Measurements from ENCODE around the gene GALNT10. TPM values are rescaled to one million over a fixed set of nuclear protein-coding genes. Genes with fewer than 3 reads are reported as not detected.

The GALNT10 gene
- polyA plus RNA-seq, 1 of the 3 experiments (the other 2 are of a cell fraction), result 56.3 TPM

GRCh38 chr5:154333016-154333415, 142.5 kb downstream of the GALNT10 start:
- Histone ChIP-seq H3K36me3 (replicated peaks in 1 of 2; ENCODE audit: control insufficient read depth in 1 of 2, insufficient read depth in 2 of 2, low read length in 1 of 2) (peaks cover 44 to 45% of the 10 kb centered on the region in 2 experiments), H3K4me2 (no peak overlapping the region), H3K4me3 (ENCODE audit: low read depth in 2 of 2, low read length in 1 of 2) (no peak overlapping the region), H4K20me1 (ENCODE audit: insufficient read depth) (no peaks in the 10 kb centered on the region), H3K4me1 (ENCODE audit: control insufficient read depth in 1 of 2, insufficient read depth in 2 of 2, low read depth in 1 of 2, low read length in 1 of 2) (no peaks in the 10 kb centered on the region), H3K9me3 (no peaks in the 10 kb centered on the region), H3K27ac (ENCODE audit: low read depth in 2 of 2, low read length in 1 of 2) (no peak overlapping the region), H3K9me2 (no peaks in the 10 kb centered on the region), H3K27me3 (ENCODE audit: insufficient read depth) (no peaks in the 10 kb centered on the region), H3K9ac (no peak overlapping the region), H2AFZ (ENCODE audit: low read depth) (no peak overlapping the region), H3F3A (replicated peaks; ENCODE audit: insufficient read depth) (no peaks in the 10 kb centered on the region), H3K79me2 (ENCODE audit: insufficient read depth) (peaks cover 39% of the 10 kb centered on the region; the same call in 1 of the 2 replicates)
- DNase-seq, result no peak
- WGBS (ENCODE audit: low lambda C conversion rate), result 94% methylated on average over 4 of the region's 4 CpGs
- POLR2A ChIA-PET, result no interaction called here
- no peak for TF ChIP-seq TAF1 (IDR thresholded peaks at IDR 0.05; ENCODE audit: borderline replicate concordance, low read depth, low read length)
- TF ChIP-seq SMC3 (IDR thresholded peaks at IDR 0.05; ENCODE audit: low read depth, low read length), result 0 out of 2 replicates have a peak, but pooled peaks have one; percentile 3
- CTCF ChIA-PET, result no interaction called here

GRCh38 chr5:154334406-154335064, 144.0 kb downstream of the GALNT10 start:
- Histone ChIP-seq H3K79me2 (ENCODE audit: insufficient read depth) (peaks cover 29% of the 10 kb centered on the region; the same call in 1 of the 2 replicates), H3K27ac (ENCODE audit: low read depth in 2 of 2, low read length in 1 of 2) (no peak overlapping the region), H3K9me2 (no peaks in the 10 kb centered on the region), H3K9me3 (no peaks in the 10 kb centered on the region), H3K4me2 (no peak overlapping the region), H3K9ac (no peak overlapping the region), H3F3A (replicated peaks; ENCODE audit: insufficient read depth) (no peaks in the 10 kb centered on the region), H3K27me3 (ENCODE audit: insufficient read depth) (no peaks in the 10 kb centered on the region), H3K4me1 (ENCODE audit: control insufficient read depth in 1 of 2, insufficient read depth in 2 of 2, low read depth in 1 of 2, low read length in 1 of 2) (no peaks in the 10 kb centered on the region), H4K20me1 (ENCODE audit: insufficient read depth) (no peaks in the 10 kb centered on the region), H2AFZ (ENCODE audit: low read depth) (no peak overlapping the region), H3K4me3 (ENCODE audit: low read depth in 2 of 2, low read length in 1 of 2) (no peak overlapping the region), H3K36me3 (replicated peaks in 1 of 2; ENCODE audit: control insufficient read depth in 1 of 2, insufficient read depth in 2 of 2, low read length in 1 of 2) (peaks cover 45 to 55% of the 10 kb centered on the region in 2 experiments)
- DNase-seq, result no peak
- ChIA-PET CTCF (interaction anchor here (0.8 to 1.2 kb wide), 4 partner anchors 14 to 36 kb away, joined by 3 to 4 read pairs (median 3); no protein-coding TSS in a partner anchor), POLR2A (no interaction called here)
- TF ChIP-seq RFX5 (IDR thresholded peaks at IDR 0.05; ENCODE audit: low read length), result no peak
- no peak for TF ChIP-seq SMC3 (IDR thresholded peaks at IDR 0.05; ENCODE audit: low read depth, low read length)
- TF ChIP-seq TAF1 (IDR thresholded peaks at IDR 0.05; ENCODE audit: borderline replicate concordance, low read depth, low read length), result no peak
- TF ChIP-seq GATA2 (CRISPR knock-in tag; IDR thresholded peaks at IDR 0.05), result no peak
- TF ChIP-seq TCF12 (IDR thresholded peaks at IDR 0.05), result no peak
- TF ChIP-seq FOXJ3 (CRISPR knock-in tag; IDR thresholded peaks at IDR 0.05), result no peak
- TF ChIP-seq YY1 (IDR thresholded peaks at IDR 0.05; ENCODE audit: low read depth), result no peak
- no peak for TF ChIP-seq JUND (IDR thresholded peaks at IDR 0.05)
- TF ChIP-seq RAD21 (IDR thresholded peaks at IDR 0.05; ENCODE audit: low read length), result no peak
- no peak for TF ChIP-seq FOSL2 (IDR thresholded peaks at IDR 0.05; ENCODE audit: borderline replicate concordance, low read depth)
- TF ChIP-seq TEAD4 (IDR thresholded peaks at IDR 0.05; ENCODE audit: borderline replicate concordance, insufficient read depth), result no peak
- TF ChIP-seq EP300 (IDR thresholded peaks at IDR 0.05; ENCODE audit: borderline replicate concordance in 1 of 2, low read depth in 1 of 2, low read length in 1 of 2), result no peak
- TF ChIP-seq, protein P1, sequence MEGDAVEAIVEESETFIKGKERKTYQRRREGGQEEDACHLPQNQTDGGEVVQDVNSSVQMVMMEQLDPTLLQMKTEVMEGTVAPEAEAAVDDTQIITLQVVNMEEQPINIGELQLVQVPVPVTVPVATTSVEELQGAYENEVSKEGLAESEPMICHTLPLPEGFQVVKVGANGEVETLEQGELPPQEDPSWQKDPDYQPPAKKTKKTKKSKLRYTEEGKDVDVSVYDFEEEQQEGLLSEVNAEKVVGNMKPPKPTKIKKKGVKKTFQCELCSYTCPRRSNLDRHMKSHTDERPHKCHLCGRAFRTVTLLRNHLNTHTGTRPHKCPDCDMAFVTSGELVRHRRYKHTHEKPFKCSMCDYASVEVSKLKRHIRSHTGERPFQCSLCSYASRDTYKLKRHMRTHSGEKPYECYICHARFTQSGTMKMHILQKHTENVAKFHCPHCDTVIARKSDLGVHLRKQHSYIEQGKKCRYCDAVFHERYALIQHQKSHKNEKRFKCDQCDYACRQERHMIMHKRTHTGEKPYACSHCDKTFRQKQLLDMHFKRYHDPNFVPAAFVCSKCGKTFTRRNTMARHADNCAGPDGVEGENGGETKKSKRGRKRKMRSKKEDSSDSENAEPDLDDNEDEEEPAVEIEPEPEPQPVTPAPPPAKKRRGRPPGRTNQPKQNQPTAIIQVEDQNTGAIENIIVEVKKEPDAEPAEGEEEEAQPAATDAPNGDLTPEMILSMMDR (IDR thresholded peaks at IDR 0.05), result no peak
- no peak for TF ChIP-seq USF1 (IDR thresholded peaks at IDR 0.05; ENCODE audit: borderline replicate concordance, low read depth)
- TF ChIP-seq IRF3 (IDR thresholded peaks at IDR 0.05; ENCODE audit: low read depth, low read length), result no peak
- no peak for TF ChIP-seq PBX3 (IDR thresholded peaks at IDR 0.05)
- TF ChIP-seq, protein P2, sequence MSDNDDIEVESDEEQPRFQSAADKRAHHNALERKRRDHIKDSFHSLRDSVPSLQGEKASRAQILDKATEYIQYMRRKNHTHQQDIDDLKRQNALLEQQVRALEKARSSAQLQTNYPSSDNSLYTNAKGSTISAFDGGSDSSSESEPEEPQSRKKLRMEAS (IDR thresholded peaks at IDR 0.05; ENCODE audit: low read depth), result no peak
- TF ChIP-seq, protein P3, sequence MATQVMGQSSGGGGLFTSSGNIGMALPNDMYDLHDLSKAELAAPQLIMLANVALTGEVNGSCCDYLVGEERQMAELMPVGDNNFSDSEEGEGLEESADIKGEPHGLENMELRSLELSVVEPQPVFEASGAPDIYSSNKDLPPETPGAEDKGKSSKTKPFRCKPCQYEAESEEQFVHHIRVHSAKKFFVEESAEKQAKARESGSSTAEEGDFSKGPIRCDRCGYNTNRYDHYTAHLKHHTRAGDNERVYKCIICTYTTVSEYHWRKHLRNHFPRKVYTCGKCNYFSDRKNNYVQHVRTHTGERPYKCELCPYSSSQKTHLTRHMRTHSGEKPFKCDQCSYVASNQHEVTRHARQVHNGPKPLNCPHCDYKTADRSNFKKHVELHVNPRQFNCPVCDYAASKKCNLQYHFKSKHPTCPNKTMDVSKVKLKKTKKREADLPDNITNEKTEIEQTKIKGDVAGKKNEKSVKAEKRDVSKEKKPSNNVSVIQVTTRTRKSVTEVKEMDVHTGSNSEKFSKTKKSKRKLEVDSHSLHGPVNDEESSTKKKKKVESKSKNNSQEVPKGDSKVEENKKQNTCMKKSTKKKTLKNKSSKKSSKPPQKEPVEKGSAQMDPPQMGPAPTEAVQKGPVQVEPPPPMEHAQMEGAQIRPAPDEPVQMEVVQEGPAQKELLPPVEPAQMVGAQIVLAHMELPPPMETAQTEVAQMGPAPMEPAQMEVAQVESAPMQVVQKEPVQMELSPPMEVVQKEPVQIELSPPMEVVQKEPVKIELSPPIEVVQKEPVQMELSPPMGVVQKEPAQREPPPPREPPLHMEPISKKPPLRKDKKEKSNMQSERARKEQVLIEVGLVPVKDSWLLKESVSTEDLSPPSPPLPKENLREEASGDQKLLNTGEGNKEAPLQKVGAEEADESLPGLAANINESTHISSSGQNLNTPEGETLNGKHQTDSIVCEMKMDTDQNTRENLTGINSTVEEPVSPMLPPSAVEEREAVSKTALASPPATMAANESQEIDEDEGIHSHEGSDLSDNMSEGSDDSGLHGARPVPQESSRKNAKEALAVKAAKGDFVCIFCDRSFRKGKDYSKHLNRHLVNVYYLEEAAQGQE (IDR thresholded peaks at IDR 0.05; ENCODE audit: low read depth, low read length), result no peak
- WGBS (ENCODE audit: low lambda C conversion rate), result 95% methylated on average over 6 of the region's 6 CpGs
